ENCODE measurements around the gene GPX4. TPM values are rescaled to one million over a fixed set of nuclear protein-coding genes. Genes with fewer than 3 reads are reported as not detected.

The GPX4 gene
- total RNA-seq, 2 experiments from 2014 or later, result 148 to 203 TPM

DNA sequence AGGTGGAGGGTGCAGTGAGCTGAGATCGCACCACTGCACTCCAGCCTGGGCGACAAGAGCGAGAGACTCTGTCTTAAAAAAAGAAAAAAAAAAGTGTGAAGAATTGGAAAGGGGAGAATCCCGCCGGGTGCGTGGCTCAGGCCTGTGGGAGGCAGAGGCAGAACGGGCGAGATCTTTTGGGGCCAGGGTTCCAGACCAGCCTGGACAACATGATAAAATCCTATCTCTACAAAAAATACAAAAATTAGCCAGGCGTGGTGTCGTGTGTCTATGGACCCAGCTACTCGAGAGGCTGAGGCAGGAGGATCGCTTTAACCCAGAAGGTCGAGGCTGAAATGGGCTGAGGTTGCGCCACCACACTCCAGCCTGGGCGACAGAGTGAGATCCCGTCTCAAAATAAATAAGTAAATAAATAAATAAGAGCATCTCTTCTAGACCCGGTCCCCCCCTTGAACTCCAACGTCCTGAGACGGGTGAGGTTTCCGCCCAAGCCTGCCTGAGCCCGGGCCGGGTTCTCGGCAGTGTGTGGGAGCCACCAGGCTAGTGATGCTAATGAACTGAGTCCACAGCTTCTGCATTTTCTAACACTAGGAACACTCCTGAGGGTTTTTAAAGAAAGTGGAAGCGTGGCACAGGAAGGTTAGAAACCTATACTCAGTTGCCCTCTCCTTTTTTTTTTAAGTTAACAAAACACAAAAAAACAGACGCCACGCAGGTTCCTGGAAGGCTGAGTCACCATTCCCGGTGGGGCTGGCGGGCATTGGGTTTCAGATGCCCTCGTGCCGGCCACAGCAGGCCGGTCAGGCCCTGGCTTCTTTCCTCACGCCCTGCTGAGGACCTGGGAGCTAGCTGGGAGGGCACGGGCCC lies 22.0 kb downstream of the GPX4 start:
- Histone ChIP-seq H3K27ac (ENCODE audit: low read depth, low read length, poor library complexity, severe bottlenecking) (no peak overlapping the region), H3K9me3 (ENCODE audit: low read length) (no peaks in the 10 kb centered on the region), H3K79me2 (ENCODE audit: insufficient read depth, low read depth, low read length) (no peaks in the 10 kb centered on the region), H3K4me3 (ENCODE audit: low read depth, low read length, poor library complexity, severe bottlenecking) (no peak overlapping the region), H3K4me2 (ENCODE audit: low read length) (no peak overlapping the region), H4K20me1 (ENCODE audit: insufficient read depth, low read length) (no peaks in the 10 kb centered on the region; the same call in 1 of the 2 replicates), H3K4me1 (ENCODE audit: insufficient read depth, low read length, poor library complexity, severe bottlenecking) (peaks cover 6% of the 10 kb centered on the region), H3K36me3 (ENCODE audit: insufficient read depth, low read length) (peaks cover 53% of the 10 kb centered on the region), H3K9me2 (ENCODE audit: insufficient read depth, low read length) (no peaks in the 10 kb centered on the region), H2AFZ (ENCODE audit: low read length) (no peak overlapping the region)
- ChIA-PET POLR2A (no interaction called here), CTCF (ENCODE audit: unreplicated experiment) (no interaction called here)
- TF ChIP-seq EZH2phosphoT487 (IDR thresholded peaks at IDR 0.05; ENCODE audit: borderline replicate concordance, low read depth, low read length), result no peak
- TF ChIP-seq, protein P1, sequence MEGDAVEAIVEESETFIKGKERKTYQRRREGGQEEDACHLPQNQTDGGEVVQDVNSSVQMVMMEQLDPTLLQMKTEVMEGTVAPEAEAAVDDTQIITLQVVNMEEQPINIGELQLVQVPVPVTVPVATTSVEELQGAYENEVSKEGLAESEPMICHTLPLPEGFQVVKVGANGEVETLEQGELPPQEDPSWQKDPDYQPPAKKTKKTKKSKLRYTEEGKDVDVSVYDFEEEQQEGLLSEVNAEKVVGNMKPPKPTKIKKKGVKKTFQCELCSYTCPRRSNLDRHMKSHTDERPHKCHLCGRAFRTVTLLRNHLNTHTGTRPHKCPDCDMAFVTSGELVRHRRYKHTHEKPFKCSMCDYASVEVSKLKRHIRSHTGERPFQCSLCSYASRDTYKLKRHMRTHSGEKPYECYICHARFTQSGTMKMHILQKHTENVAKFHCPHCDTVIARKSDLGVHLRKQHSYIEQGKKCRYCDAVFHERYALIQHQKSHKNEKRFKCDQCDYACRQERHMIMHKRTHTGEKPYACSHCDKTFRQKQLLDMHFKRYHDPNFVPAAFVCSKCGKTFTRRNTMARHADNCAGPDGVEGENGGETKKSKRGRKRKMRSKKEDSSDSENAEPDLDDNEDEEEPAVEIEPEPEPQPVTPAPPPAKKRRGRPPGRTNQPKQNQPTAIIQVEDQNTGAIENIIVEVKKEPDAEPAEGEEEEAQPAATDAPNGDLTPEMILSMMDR (conservative IDR thresholded peaks at IDR 0.05; ENCODE audit: low read length), result no peak
- DNase-seq (ENCODE audit: low spot score), result no peak
- BruUV-seq (replicated peaks), result no TSS peak
- intact Hi-C loops (cut with micrococcal nuclease; ENCODE audit: unreplicated experiment), result no loop called here

DNA sequence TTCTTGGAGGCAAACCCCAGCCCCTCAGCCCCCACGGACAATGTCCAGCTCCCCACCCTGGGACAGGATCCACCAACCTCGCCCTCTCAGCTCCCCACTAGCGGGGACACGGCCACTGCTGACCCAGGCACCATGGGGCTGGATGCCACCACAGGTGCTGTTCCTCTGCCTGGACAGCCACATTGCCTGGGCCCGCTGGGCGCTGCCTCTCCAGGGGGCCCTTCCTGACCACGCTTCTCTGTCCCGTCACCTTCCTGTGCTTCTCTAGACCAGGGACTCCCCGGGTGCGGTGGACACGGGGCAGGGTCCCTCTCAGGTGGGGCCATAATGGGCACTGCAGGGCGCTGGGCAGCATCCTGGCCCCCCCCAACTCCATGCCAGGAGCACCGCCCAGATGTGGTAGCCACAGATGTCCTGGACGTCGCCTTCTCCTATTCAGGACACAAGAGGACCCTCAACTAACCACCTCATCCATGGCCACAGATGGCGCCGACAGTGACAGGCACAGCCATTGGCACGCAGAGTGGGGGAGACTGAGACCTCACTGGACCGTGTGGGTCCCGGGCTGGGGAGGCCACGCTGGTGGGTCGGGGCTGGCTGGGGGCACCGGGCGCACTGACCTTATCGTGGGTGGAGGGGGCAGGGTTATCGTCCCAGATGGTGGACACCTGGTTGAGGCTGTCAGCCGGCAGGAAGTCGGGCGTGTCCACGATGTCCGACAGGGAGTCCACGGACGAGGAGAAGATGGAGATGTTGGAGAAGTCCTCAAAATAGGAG lies 23.4 kb downstream of the GPX4 start:
- no TSS peak for BruUV-seq (replicated peaks)
- H3K4me3 ChIP-seq (ENCODE audit: low read depth, low read length, poor library complexity, severe bottlenecking), result no peak overlapping the region

More for the DNA sequence above, 23.4 kb downstream of the GPX4 start:
- Histone ChIP-seq H3K79me2 (ENCODE audit: insufficient read depth, low read depth, low read length) (no peaks in the 10 kb centered on the region), H4K20me1 (ENCODE audit: insufficient read depth, low read length) (no peaks in the 10 kb centered on the region; the same call in 1 of the 2 replicates), H3K4me2 (ENCODE audit: low read length) (no peak overlapping the region), H3K36me3 (ENCODE audit: insufficient read depth, low read length) (peaks cover 40% of the 10 kb centered on the region; the same call in 1 of the 2 replicates), H3K9me2 (ENCODE audit: insufficient read depth, low read length) (no peaks in the 10 kb centered on the region), H3K27ac (ENCODE audit: low read depth, low read length, poor library complexity, severe bottlenecking) (no peak overlapping the region), H3K4me1 (ENCODE audit: insufficient read depth, low read length, poor library complexity, severe bottlenecking) (peaks cover 18% of the 10 kb centered on the region), H2AFZ (ENCODE audit: low read length) (no peak overlapping the region), H3K9me3 (ENCODE audit: low read length) (no peaks in the 10 kb centered on the region)
- DNase-seq (ENCODE audit: low spot score), result no peak
- POLR2A ChIA-PET, result no interaction called here
- no peak for TF ChIP-seq EZH2phosphoT487 (IDR thresholded peaks at IDR 0.05; ENCODE audit: borderline replicate concordance, low read depth, low read length)
- TF ChIP-seq, protein P1 (conservative IDR thresholded peaks at IDR 0.05; ENCODE audit: low read length), result no peak
- CTCF ChIA-PET (ENCODE audit: unreplicated experiment), result interaction anchor here (0.6 kb wide), 1 partner anchor 514 kb away, joined by 3 read pairs; no protein-coding TSS in a partner anchor
- intact Hi-C loops (cut with micrococcal nuclease; ENCODE audit: unreplicated experiment), result no loop called here

Data from OCI-LY7 (cell line).